ENCODE results near the gene ROR2.

The ROR2 gene

DNA sequence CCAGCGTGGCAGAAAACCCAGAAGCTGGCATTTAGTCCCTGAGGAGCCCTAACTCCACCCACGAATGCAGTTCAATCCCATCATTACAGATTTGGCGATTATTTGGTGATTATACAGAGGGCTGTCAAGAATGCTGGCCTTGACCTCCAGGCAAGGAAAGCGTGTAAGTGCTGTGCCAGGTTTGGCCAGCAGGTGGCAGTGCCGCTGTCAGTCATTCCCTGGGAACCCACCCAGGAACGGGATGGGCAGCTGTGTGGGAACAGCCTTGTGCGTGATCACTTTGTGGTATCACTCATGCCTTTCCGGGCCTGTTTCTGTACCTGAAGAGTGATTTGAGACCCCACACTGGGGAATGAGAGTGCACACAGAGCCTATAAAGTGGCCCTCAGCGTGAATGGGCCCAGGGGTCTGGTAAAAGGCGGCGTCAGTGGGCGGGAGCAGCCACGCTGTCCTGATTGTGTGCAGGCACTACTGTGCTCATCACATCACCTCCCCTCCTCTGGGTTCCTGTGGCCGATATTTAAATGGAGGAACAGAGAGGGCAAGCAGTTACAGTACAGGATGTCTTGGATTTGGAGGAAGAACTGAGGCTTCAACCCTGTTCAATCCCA, 215.6 kb downstream of the ROR2 start:
- peak; percentile 44 for DNase-seq

DNA sequence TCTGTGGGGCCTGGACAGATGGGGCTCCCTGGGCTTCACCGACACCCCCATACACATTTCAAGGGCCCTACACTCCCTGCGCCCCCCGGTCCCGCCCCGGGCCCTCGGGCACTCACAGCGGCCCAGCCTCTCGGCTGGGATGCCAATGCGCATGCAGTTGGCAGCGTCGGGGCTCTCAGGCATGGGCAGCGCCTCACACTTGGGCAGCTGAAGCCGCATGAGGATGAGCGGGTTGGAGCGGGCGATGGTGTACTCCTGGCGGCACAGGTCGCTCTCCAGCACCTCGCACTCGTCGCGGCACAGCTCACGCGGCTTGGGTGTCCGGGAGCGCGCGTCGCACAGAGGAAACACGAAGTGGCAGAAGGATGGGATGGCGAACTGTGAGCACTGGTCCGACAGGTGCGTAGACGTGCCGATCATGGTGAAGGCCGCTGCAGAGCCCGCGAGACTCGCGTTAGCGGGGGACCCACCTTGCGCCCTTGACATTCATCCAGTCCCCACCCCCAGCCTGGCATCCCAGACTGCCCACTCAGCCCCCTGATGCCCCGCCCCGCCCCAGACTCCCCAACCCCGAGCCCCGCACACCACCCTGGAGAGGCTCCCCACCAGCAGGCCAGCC, 216.9 kb downstream of the ROR2 start:
- no peak for DNase-seq

- DNase-seq, result no peak
These were observed 217.6 kb downstream of the ROR2 start for GRCh38 chr9:91732187-91733005.

- DNase-seq, result no peak
These were observed 219.2 kb downstream of the ROR2 start for GRCh38 chr9:91730806-91731205.

DNA sequence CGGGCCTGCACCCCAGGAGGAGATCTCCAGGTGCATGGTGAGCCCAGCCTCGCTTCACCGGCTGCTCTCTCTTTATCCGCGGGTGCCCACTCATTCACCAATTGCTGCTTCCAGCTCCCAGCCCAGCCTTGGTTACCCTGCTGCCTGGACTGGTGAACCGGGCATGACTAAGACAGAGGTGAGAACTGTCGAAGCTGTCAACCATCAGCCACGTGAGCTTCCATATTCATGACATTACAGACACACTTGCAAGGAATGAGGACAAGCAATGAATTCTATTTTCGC, 220.5 kb downstream of the ROR2 start:
- DNase-seq, result no peak

DNA sequence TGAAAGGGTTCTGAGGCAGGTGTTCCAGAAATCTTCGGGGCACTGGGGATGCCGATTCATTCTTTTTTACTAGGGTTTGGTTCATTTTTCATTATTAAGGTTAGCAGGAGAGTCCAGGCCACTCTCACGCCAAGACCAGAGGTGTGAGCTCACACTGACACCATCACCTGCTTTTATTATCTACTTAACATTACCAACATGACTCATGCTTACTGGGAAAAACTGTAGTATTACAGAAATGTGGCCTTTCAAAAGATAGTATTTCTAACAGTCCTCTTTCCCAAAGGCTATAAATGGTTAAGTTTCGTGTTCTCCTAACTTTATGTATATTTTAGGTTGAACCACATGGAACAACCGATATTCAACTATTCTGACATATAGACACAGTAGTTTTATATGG, 222.1 kb downstream of the ROR2 start:
- DNase-seq, result no peak

- DNase-seq, result peak; percentile 58
These were observed 222.6 kb downstream of the ROR2 start for GRCh38 chr9:91727316-91727861.

- DNase-seq, result no peak
These were observed 223.5 kb downstream of the ROR2 start for GRCh38 chr9:91726406-91727100.

- DNase-seq, result no peak
These were observed 224.4 kb downstream of the ROR2 start for GRCh38 chr9:91725651-91726050.

- DNase-seq, result no peak
These were observed 225.2 kb downstream of the ROR2 start for GRCh38 chr9:91724609-91725505.

GRCh38 chr9:91724068-91724440, 226.0 kb downstream of the ROR2 start:
- no peak for DNase-seq

- DNase-seq, result no peak
These were observed 226.5 kb downstream of the ROR2 start for GRCh38 chr9:91723420-91724067.

DNA sequence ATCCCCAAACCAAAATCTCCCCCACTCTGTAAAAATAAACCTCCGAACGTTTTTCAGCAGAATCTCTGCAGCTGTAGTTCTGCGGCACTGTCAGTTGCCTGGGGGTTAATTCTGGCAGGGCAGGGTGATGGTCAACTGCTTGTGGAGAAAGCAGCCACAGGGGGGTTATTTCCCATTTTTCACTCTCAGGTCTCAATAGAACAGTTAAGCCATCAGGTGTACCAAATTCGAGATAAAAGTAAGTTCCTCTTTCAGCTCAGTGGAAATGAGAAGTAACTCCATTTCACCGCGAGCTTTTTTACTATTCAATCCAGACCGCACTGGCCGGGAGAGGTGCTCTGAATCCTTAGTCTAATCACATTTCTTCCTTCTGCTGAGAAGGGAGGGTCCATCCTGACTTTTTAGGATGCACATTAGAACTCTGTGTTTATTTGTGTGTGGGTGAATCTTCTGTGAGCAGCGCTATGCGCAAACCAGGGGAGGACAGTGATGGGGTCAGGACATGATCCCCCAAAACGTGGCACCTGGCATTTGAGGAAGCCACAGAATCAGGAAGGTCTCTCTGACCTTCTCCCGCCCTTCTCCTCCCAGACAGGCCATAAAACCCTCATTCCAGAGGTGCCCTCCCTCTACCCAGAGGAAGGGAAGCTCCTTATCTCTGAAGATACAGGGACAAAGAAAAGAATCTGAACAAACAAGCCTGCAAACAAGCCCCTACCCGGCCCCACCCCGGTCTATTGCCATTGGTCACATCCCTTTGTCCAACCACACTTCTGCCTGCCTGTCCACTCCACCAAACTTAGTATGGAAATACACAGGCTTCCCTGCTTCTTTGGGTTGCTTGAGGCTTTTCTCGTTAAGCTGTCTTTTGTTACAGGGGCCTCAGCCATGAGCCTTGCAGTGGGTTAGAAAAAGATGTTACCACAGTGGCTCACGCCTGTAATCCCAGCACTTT, 229.0 kb downstream of the ROR2 start:
- no peak for DNase-seq

- DNase-seq, result no peak
These were observed 229.7 kb downstream of the ROR2 start for GRCh38 chr9:91720313-91720712.

GRCh38 chr9:91718071-91718470, 232.0 kb downstream of the ROR2 start:
- no peak for DNase-seq

- no peak for DNase-seq
These were observed 233.2 kb downstream of the ROR2 start for GRCh38 chr9:91716815-91717214.

DNA sequence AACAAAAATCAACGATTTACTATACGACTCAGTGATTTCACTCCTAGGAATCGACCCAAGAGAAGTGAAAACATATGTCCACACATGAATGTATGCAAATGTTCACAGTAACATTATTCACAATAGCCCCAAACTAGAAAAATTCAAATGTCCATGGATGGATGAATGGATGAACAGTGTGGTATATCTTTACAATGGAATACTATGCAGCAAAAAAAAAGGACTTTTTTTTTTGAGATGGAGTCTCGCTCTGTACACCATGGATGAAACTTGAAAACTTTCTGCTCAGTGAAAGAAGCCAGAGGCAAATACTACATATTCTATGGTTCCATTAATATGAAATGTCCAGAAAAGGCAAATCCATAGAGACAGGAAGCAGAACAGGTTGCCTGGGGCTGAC, 233.8 kb downstream of the ROR2 start:
- DNase-seq, result no peak

DNA sequence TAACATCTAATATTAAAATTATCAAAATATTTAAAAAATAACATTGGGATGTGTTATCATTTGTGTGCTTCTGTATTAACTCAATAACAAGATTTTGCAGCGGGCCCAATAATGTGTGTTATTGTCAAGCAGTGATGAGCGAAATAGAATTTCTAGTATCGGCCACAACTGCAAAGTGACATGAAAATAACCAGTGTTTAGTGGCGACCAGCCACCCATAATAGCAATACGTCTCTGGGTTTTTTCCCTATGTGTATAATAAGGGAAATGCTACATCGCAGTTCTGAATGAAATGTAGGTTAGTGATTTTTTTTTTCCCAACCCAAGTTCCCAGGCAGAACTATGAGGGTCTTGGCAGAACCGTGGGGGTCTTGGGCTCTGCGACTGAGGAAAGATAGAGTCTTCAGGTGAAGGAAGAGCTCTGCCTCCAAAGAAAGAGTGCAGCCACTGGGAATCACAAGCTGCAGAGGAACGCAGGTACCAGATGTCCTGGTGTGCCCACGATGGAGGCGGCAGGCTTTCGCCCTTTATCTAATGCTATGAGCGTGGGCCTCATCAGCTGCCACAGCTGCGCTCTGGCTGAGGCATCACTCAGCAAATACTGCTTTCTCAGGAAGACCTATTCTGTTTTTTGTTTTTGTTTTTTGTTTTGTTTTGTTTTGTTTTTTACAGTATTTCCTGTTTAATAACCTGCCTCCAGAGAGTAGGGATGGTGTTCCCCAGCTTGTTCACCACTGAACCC, 235.0 kb downstream of the ROR2 start:
- no peak for DNase-seq

- peak; percentile 83 for DNase-seq
These were observed 235.8 kb downstream of the ROR2 start for GRCh38 chr9:91714020-91714806.
